H1 (cell line): Measurements from ENCODE around the gene FOXE1. TPM values are rescaled to one million over a fixed set of nuclear protein-coding genes. Genes with fewer than 3 reads are reported as not detected.
A peak's percentile ranks its signal among the peaks of the same experiment; 100 is the strongest.

Source experiments
- CTCF ChIA-PET: fragments of 300-600 bp; sonication (Branson Sonifier 250); formaldehyde crosslinking; loops from one replicate; lab custom pipeline; 2021; ENCODE audit not compliant: partially characterized antibody; lab: Charles Lee
- POLR2A ChIA-PET: fragments of 300-600 bp; sonication (Branson Sonifier 250); formaldehyde crosslinking; loops from one replicate; lab custom pipeline; 2021; ENCODE audit warnings: inconsistent platforms; ENCODE audit not compliant: partially characterized antibody; lab: Charles Lee
- DNase-seq, 2 experiments: peaks; one replicate each; pipeline versions ENCODE4 v3.0.0 to v3.0.0-alpha.2; 2010 to 2022; ENCODE audit warnings: low spot score in 2 of 2, low read depth in 1 of 2, mixed read lengths in 1 of 2
- FAIRE-seq: peaks from 2 replicates; lab custom pipeline; 2011; peaks lifted over from hg19 to GRCh38; lab: Jason Lieb, UNC
- H2AFZ ChIP-seq: 2 replicates; pipeline ENCODE4 v1.8.1; 2012; ENCODE audit warnings: low read length, inconsistent platforms
- H2AK5ac ChIP-seq: 2 replicates; pipeline ENCODE4 v1.6.1; 2013; ENCODE audit warnings: low read depth, low read length
- H2BK120ac ChIP-seq: replicated peaks from 2 replicates; pipeline ENCODE3; 2013; ENCODE audit warnings: low read depth, low read length, inconsistent platforms
- H2BK12ac ChIP-seq: 2 replicates; pipeline ENCODE4 v1.6.1; 2013; ENCODE audit warnings: low read depth, low read length
- H2BK15ac ChIP-seq: 2 replicates; pipeline ENCODE4 v1.6.1; 2013; ENCODE audit warnings: low read length
- H2BK20ac ChIP-seq: 2 replicates; pipeline ENCODE4 v1.6.1; 2013; ENCODE audit warnings: low read length
- H2BK5ac ChIP-seq: 2 replicates; pipeline ENCODE4 v1.6.1; 2013; ENCODE audit warnings: low read depth, low read length
- H3K14ac ChIP-seq: 2 replicates; pipeline ENCODE4 v1.6.1; 2013; ENCODE audit warnings: inconsistent platforms; ENCODE audit not compliant: insufficient read length
- H3K18ac ChIP-seq: 2 replicates; pipeline ENCODE4 v1.6.1; 2013; ENCODE audit warnings: low read length; ENCODE audit errors: extremely low read depth
- H3K23ac ChIP-seq: 2 replicates; pipeline ENCODE4 v1.6.1; 2013; ENCODE audit warnings: inconsistent platforms; ENCODE audit not compliant: insufficient read length
- H3K23me2 ChIP-seq: 2 replicates; pipeline ENCODE4 v1.6.1; 2013; ENCODE audit warnings: low read depth, low read length
- H3K27ac ChIP-seq: 2 replicates; pipeline ENCODE4 v1.6.1; 2011; ENCODE audit warnings: low read depth, low read length, inconsistent platforms
- H3K27me3 ChIP-seq, 4 experiments: replicated peaks in 1 of 4; 1 replicate in 1 of 4; 2 replicates in 3 of 4; pipeline versions ENCODE4 v1.6.1 to v1.8.1; 2011 to 2013; ENCODE audit warnings: low read length in 3 of 4, mild to moderate bottlenecking in 3 of 4, inconsistent platforms in 2 of 4, mixed read lengths in 2 of 4, moderate library complexity in 1 of 4; ENCODE audit not compliant: control insufficient read depth in 3 of 4, insufficient read depth in 3 of 4; ENCODE audit errors: extremely low read depth in 1 of 4
- H3K36me3 ChIP-seq, 4 experiments: 2 replicates each; pipeline versions ENCODE4 v1.6.1 to v1.8.1; 2011 to 2013; ENCODE audit warnings: mild to moderate bottlenecking in 4 of 4, low read length in 3 of 4, moderate library complexity in 2 of 4, control low read depth in 1 of 4, inconsistent platforms in 1 of 4; ENCODE audit not compliant: insufficient read depth in 4 of 4, control insufficient read depth in 2 of 4
- H3K4ac ChIP-seq: replicated peaks from 2 replicates; pipeline ENCODE3; 2013; ENCODE audit warnings: low read length, low read depth, mixed read lengths, inconsistent platforms; ENCODE audit not compliant: insufficient read length
- H3K4me1 ChIP-seq, 4 experiments: replicated peaks in 1 of 4; 1 replicate in 1 of 4; 2 replicates in 3 of 4; pipeline versions ENCODE4 v1.6.1 to v1.8.1; 2011 to 2013; ENCODE audit warnings: low read length in 3 of 4, inconsistent platforms in 2 of 4, mixed read lengths in 1 of 4; ENCODE audit not compliant: insufficient read depth in 4 of 4, control insufficient read depth in 3 of 4
- H3K4me2 ChIP-seq, 2 experiments: 2 replicates each; pipeline versions ENCODE4 v1.6.1 to v1.8.1; 2011 to 2013; ENCODE audit warnings: low read depth in 2 of 2, low read length in 2 of 2, control low read depth in 1 of 2, inconsistent platforms in 1 of 2, mild to moderate bottlenecking in 1 of 2; ENCODE audit not compliant: insufficient read depth in 1 of 2
- H3K4me3 ChIP-seq, 4 experiments: fragments of 200-600, 300-600 bp in 1 of 4; sonication (generic), shearing (Covaris generic), sonication (Bioruptor Twin) in 1 of 4; 2 replicates each; pipeline versions ENCODE4 v1.5.1 to v1.8.1; 2011 to 2016; ENCODE audit warnings: low read length in 4 of 4, low read depth in 3 of 4, control low read depth in 2 of 4, inconsistent platforms in 2 of 4, mild to moderate bottlenecking in 2 of 4, mixed read lengths in 1 of 4, moderate library complexity in 1 of 4; ENCODE audit not compliant: insufficient read depth in 2 of 4; ENCODE audit errors: extremely low read depth in 1 of 4
- H3K56ac ChIP-seq: replicated peaks from 2 replicates; pipeline ENCODE3; 2013; ENCODE audit warnings: low read depth, mild to moderate bottlenecking, mixed read lengths, low read length, inconsistent platforms; ENCODE audit not compliant: insufficient read length
- H3K79me1 ChIP-seq: 2 replicates; pipeline ENCODE4 v1.6.1; 2013; ENCODE audit warnings: low read depth, low read length, control low read depth
- H3K79me2 ChIP-seq, 2 experiments: 2 replicates each; pipeline versions ENCODE4 v1.6.1 to v1.8.1; 2012 to 2013; ENCODE audit warnings: low read length in 2 of 2, mild to moderate bottlenecking in 2 of 2, inconsistent platforms in 1 of 2; ENCODE audit not compliant: insufficient read depth in 2 of 2, control insufficient read depth in 1 of 2
- H3K9ac ChIP-seq, 4 experiments: replicated peaks in 1 of 4; 1 replicate in 1 of 4; 2 replicates in 3 of 4; pipeline versions ENCODE4 v1.6.1 to v1.8.1; 2011 to 2013; ENCODE audit warnings: low read depth in 3 of 4, low read length in 3 of 4, control low read depth in 2 of 4, mild to moderate bottlenecking in 2 of 4, moderate library complexity in 2 of 4, inconsistent platforms in 1 of 4; ENCODE audit errors: extremely low read depth in 1 of 4
- H3K9me3 ChIP-seq, 2 experiments: 2 replicates each; pipeline versions ENCODE4 v1.6.1 to v1.8.1; 2012 to 2013; ENCODE audit warnings: mild to moderate bottlenecking in 2 of 2, moderate library complexity in 2 of 2, control low read depth in 1 of 2, inconsistent platforms in 1 of 2, low read depth in 1 of 2, low read length in 1 of 2, mixed read lengths in 1 of 2; ENCODE audit not compliant: insufficient read depth in 2 of 2
- H4K20me1 ChIP-seq, 2 experiments: replicated peaks in 1 of 2; 2 replicates each; pipeline versions ENCODE3 to v1.8.1; 2011 to 2013; ENCODE audit warnings: inconsistent platforms in 2 of 2, low read length in 2 of 2, mild to moderate bottlenecking in 1 of 2; ENCODE audit not compliant: insufficient read depth in 2 of 2, control insufficient read depth in 1 of 2
- H4K5ac ChIP-seq: 2 replicates; pipeline ENCODE4 v1.6.1; 2013; ENCODE audit warnings: low read length, low read depth, mixed read lengths, inconsistent platforms; ENCODE audit not compliant: insufficient read length
- H4K8ac ChIP-seq: 2 replicates; pipeline ENCODE4 v1.8.0; 2013; ENCODE audit warnings: mild to moderate bottlenecking, moderate library complexity, low read length, inconsistent platforms; ENCODE audit not compliant: insufficient read depth; ENCODE audit errors: extremely low read depth
- H4K91ac ChIP-seq: replicated peaks from 2 replicates; pipeline ENCODE3; 2013; ENCODE audit warnings: low read length, mixed read lengths, inconsistent platforms; ENCODE audit not compliant: insufficient read length
- EP300 ChIP-seq, 2 experiments: IDR thresholded peaks; 1 replicate in 1 of 2; 2 replicates in 1 of 2; pipeline ENCODE4 v1.6.1; 2011 to 2012; ENCODE audit warnings: low read depth in 2 of 2, low read length in 2 of 2, mild to moderate bottlenecking in 2 of 2, borderline replicate concordance in 1 of 2, inconsistent platforms in 1 of 2, moderate library complexity in 1 of 2
- EZH2 ChIP-seq: fragments of 200-600 bp; sonication (generic); IDR thresholded peaks from 2 replicates; pipeline ENCODE4 v1.7.1; 2012; ENCODE audit warnings: low read depth, mild to moderate bottlenecking, moderate library complexity, low read length, inconsistent platforms; ENCODE audit not compliant: severe bottlenecking
- FOSL1 ChIP-seq: IDR thresholded peaks from 2 replicates; pipeline ENCODE4 v1.6.1; 2011; ENCODE audit warnings: mild to moderate bottlenecking, low read depth, low read length, moderate library complexity; ENCODE audit not compliant: insufficient read depth
- KDM1A ChIP-seq: fragments of 200-600, 300-600 bp; sonication (generic); IDR thresholded peaks from 2 replicates; pipeline ENCODE4 v1.7.1; 2016; ENCODE audit warnings: mild to moderate bottlenecking, low read length, borderline replicate concordance
- KDM4A ChIP-seq: IDR thresholded peaks from one replicate; pipeline ENCODE4 v1.7.1; 2012; ENCODE audit warnings: low read depth, mild to moderate bottlenecking, moderate library complexity, low read length, inconsistent platforms; ENCODE audit not compliant: severe bottlenecking
- POU5F1 ChIP-seq: IDR thresholded peaks from 2 replicates; pipeline ENCODE4 v1.6.1; 2011; ENCODE audit warnings: low read depth, mild to moderate bottlenecking, low read length, moderate library complexity
- SIX5 ChIP-seq: IDR thresholded peaks from 2 replicates; pipeline ENCODE4 v1.6.1; 2011; ENCODE audit warnings: mild to moderate bottlenecking, low read depth, low read length
- SP4 ChIP-seq: IDR thresholded peaks from 2 replicates; pipeline ENCODE4 v1.6.1; 2012; ENCODE audit warnings: low read length, inconsistent platforms
- TEAD4 ChIP-seq: IDR thresholded peaks from 2 replicates; pipeline ENCODE4 v1.6.1; 2012; ENCODE audit warnings: low read depth, low read length, inconsistent platforms, mixed read lengths
- YY1 ChIP-seq: IDR thresholded peaks from 2 replicates; pipeline ENCODE4 v1.6.1; 2011; ENCODE audit warnings: low read depth, mild to moderate bottlenecking, low read length
- WGBS, 2 experiments: shearing (Covaris generic) in 1 of 2; methylation state at CpG; one replicate each; pipeline versions ENCODE4 v1.1.6 to v1.1.7; 2013 to 2015; ENCODE audit warnings: low lambda C conversion rate in 2 of 2, mixed read lengths in 2 of 2, inconsistent platforms in 1 of 2, low coverage in 1 of 2, missing lambda C conversion rate in 1 of 2; ENCODE audit not compliant: insufficient replicate concordance in 2 of 2, insufficient coverage in 1 of 2, insufficient read length in 1 of 2; ENCODE audit errors: extremely low coverage in 1 of 2, missing lambda C conversion rate in 1 of 2; 5-methylcytosine and 5-hydroxymethylcytosine counted together
- polyA plus RNA-seq, 7 experiments: library from polyadenylated mRNA; depleted of rRNA in 3 of 7; stranded (reverse) in 5 of 7; unstranded in 2 of 7; fragments of >200 nt in 5 of 7; fragments of 200-250 nt in 2 of 7; gene quantifications; 1 replicate in 5 of 7; 2 replicates in 1 of 7; 4 replicates in 1 of 7; pipeline versions ENCODE4 v1.2.1 to v1.2.3, GENCODE V29; 2011 to 2013; ENCODE audit warnings: missing spikeins in 2 of 7, mixed read lengths in 2 of 7
- total RNA-seq: library from RNA; stranded (reverse); fragmentation: NEBNext Ultra II Directional; extraction: Animal tissue kit (Norgen Biotek cat#: 25700); gene quantifications from 2 replicates; pipeline ENCODE4 v1.2.1, GENCODE V29; 2021

FOXE1 gene
- total and polyA plus RNA-seq, 2 of the 8 experiments (the other 6 are each of a cell fraction or from before 2014, with no cell fraction given) = 0.03 TPM; not detected in 1

DNA sequence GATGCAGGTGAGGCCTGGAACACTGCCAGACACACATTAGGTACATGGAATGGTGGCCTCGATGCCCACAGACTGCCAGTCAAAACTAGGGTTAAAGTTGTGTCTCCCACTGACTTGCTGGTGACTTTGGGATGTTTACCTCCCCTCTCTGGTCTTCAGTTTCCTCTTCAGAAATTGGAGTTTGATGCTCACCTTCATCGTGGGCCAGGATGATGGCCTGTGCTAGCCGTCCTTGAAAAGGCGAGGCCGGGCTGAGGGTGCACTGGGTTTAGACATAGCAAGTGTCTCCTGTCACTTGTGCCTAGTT lies 49.0 kb upstream of the FOXE1 start:
- no peak for DNase-seq
- H3K9me3 ChIP-seq = no peaks in the 10 kb centered on the region
- peaks cover 7% of the 10 kb centered on the region for H3K23me2 ChIP-seq
- no peaks in the 10 kb centered on the region for H3K79me1 ChIP-seq
- no peak overlapping the region for H2BK120ac ChIP-seq
- no peak overlapping the region for H2BK15ac ChIP-seq
- H3K23ac ChIP-seq = no peak overlapping the region
- H4K20me1 ChIP-seq = no peaks in the 10 kb centered on the region
- peak overlapping the region; percentile 89; the same call in 1 of the 2 replicates for H2AK5ac ChIP-seq
- H2AFZ ChIP-seq = 0 out of 2 replicates have a peak overlapping the region, but pooled peaks have one; percentile 2
- peak overlapping the region; percentile 60 to 82 for H3K4me2 ChIP-seq
- H3K79me2 ChIP-seq = no peaks in the 10 kb centered on the region
- no peak overlapping the region for H2BK20ac ChIP-seq
- peak overlapping the region; percentile 40 to 79 (median 51) for H3K4me3 ChIP-seq
- H3K9ac ChIP-seq = no peak overlapping the region
- H3K4me1 ChIP-seq = peaks cover 0 to 7% (median 1%) of the 10 kb centered on the region in 4 experiments; a peak in 3 of 7 replicates
- H4K91ac ChIP-seq = no peak overlapping the region
- H3K36me3 ChIP-seq = no peaks in the 10 kb centered on the region
- ChIA-PET POLR2A (no interaction called here), CTCF (interaction anchor here (0.6 to 0.9 kb wide), 3 partner anchors 74 to 227 kb away, joined by 3 to 4 read pairs (median 3); no protein-coding TSS in a partner anchor)
- WGBS, 2 experiments = 76% methylated on average over 5 of the region's 5 CpGs; no CpG with 5 or more reads in 1 of the 2 experiments
- no peak overlapping the region for H3K4ac ChIP-seq
- peak overlapping the region; percentile 55; the same call in 1 of the 2 replicates for H3K18ac ChIP-seq
- peak overlapping the region; percentile 81; the same call in 1 of the 2 replicates for H2BK12ac ChIP-seq
- H3K56ac ChIP-seq = no peak overlapping the region
- H4K8ac ChIP-seq = no peak overlapping the region
- FAIRE-seq = no peak
- H3K27me3 ChIP-seq = peaks cover 0 to 8% (median 5%) of the 10 kb centered on the region in 4 experiments; a peak in 3 of 7 replicates
- no peak overlapping the region for H4K5ac ChIP-seq
- no peak overlapping the region for H2BK5ac ChIP-seq
- no peak overlapping the region for H3K14ac ChIP-seq
- H3K27ac ChIP-seq = no peak overlapping the region
- TF ChIP-seq POU5F1 (no peak), EZH2 (peak; percentile 21), KDM1A (peak; percentile 82; the same call in 1 of the 2 replicates), FOSL1 (no peak), EP300 (IDR thresholded peaks at IDR 0.05; ENCODE audit: borderline replicate concordance in 1 of 2, low read depth in 2 of 2, low read length in 2 of 2) (no peak), TEAD4 (no peak), SIX5 (no peak), KDM4A (no peak), YY1 (no peak), SP4 (no peak)
